ENCODE measurements around the gene EIF2A.

DNA sequence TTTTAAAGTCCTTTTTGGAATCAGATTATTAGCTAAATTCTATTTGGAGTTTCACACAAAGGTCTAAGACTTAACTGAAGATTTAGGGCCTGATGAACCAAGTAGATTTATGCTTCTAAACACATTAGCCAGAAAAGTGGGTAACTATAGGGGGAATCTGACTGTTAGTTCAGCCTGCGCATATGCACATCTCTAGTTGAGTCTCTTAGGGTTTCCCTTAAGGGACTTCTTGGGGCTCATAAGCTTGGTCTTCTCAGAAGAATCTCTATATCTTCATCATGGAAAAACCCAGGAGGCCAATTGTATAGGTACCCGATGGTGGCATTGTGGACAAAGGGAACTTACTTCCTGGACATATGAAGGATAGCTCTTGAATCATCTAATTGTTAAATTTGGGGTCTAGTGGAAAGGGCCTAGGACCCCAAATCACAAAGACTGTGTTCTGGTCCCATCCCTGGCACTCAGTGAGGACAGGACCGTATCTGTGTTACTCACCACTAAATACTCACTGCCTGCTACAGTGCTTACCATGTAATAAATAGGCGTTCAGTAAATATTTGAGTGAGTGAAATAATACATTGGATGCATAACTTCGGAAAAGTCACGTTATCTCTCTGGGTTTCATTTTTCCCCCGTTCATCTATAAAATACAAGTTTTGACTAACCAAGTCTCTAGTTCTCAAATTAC lies 73.6 kb downstream of the EIF2A start:
- TF ChIP-seq, protein P1, sequence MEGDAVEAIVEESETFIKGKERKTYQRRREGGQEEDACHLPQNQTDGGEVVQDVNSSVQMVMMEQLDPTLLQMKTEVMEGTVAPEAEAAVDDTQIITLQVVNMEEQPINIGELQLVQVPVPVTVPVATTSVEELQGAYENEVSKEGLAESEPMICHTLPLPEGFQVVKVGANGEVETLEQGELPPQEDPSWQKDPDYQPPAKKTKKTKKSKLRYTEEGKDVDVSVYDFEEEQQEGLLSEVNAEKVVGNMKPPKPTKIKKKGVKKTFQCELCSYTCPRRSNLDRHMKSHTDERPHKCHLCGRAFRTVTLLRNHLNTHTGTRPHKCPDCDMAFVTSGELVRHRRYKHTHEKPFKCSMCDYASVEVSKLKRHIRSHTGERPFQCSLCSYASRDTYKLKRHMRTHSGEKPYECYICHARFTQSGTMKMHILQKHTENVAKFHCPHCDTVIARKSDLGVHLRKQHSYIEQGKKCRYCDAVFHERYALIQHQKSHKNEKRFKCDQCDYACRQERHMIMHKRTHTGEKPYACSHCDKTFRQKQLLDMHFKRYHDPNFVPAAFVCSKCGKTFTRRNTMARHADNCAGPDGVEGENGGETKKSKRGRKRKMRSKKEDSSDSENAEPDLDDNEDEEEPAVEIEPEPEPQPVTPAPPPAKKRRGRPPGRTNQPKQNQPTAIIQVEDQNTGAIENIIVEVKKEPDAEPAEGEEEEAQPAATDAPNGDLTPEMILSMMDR (IDR thresholded peaks at IDR 0.05; ENCODE audit: low read depth, low read length, poor library complexity, severe bottlenecking) = no peak
- TF ChIP-seq EZH2phosphoT487 (IDR thresholded peaks at IDR 0.05; ENCODE audit: borderline replicate concordance, low read length) = no peak
